ENCODE measurements around the gene IQCF2. TPM values are rescaled to one million over a fixed set of nuclear protein-coding genes. Genes with fewer than 3 reads are reported as not detected.
"Not testable (repeated sequence)": the region's sequence is repeated elsewhere in the genome, so short reads cannot be mapped to it uniquely, and the experiment has no call there.

Gene IQCF2
- total RNA-seq, 1 donor from 2014 or later: not detected

DNA sequence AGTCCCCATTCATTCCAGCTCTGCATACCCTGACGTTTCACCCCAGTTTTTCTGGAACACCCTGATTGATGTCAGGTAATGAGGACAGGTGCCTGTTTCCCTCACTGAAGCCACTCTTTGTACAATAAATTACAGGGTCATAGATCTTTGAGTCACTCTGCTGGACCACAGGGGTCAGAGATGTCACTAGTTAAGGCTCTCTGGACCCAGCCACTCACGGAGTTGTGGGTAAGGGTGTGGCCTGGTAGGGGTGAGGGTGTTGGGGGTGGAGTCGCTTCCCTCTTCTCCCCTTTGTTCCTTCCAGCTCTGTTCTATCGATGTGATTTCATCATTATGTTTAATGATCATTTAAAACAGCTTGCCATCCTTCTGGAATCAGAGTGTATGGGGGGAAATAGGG, 13.5 kb downstream of the IQCF2 start:
- no peak for ATAC-seq
- intact Hi-C loops (cut with DNase I): no loop called here
- DNase-seq (ENCODE audit: low spot score): no peak

DNA sequence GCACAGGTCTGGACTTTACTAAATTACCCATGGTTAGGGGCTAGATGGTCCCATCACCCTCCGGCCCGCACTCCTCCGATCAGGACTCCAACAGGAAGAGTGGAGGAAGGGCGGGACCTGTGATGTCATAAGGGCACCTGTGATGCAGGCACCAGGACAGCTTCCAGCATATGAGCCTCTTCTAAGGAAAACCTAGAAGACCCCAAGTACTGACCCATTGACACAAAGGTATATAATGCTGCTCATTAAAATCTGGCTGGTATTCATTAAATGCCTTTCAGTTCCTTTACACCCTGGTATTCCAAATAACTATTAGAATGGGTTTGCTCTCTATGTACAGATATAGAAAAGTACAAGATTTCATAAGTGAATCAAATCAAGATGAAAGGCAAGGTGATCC, 14.1 kb downstream of the IQCF2 start, which contains the start of gene IQCF5:
Gene IQCF5, minus strand, starts transcription at position 101 of the 400 bp plus-strand sequence. Its CDS starts 70 bp downstream, at position 31.
- intact Hi-C loops (cut with DNase I): no loop called here

DNA sequence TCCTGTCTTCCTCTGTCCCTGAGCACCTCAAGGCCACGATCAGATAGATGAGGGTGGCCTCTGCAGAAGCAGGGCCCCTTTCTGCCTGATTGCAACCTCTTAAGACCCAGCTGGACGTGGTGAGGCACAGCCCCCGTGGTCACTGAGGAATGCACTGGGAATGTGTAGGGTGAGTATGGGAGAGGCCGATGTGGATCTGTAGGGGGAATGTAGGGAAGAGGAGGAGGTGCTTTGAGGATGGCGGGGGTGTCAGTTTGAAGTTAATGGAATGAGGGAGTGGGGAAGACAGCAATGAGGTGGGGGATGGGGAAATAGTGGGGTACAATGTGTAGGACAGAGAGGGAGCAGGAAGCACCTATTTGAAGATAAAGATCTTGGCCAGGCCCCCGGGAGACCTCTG, 14.8 kb downstream of the IQCF2 start:
- intact Hi-C loops (cut with DNase I): no loop called here
- ATAC-seq (no peak), DNase-seq (ENCODE audit: low spot score) (no peak)

More for the DNA sequence above, 14.1 kb downstream of the IQCF2 start, which contains the start of gene IQCF5:
- DNase-seq (ENCODE audit: low spot score): no peak
- no peak for ATAC-seq

DNA sequence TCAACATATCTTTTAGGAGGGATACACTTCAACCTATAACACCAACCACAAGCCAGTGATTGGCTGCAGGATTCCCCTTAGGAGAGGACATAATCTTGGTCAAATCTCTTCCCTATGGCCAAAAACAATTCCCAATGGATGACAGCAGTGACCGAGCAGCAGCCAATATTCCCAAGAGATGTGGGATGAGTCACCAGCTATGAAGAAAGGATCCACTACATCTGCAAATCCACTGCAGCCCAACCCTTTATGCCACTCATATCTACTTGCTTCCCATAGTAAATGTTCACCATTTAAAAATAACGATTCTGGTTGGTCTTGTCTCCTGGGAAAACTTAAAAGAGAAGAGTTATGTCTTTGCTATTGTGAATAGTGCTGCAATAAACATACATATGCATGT, 18.5 kb downstream of the IQCF2 start:
- intact Hi-C loops (cut with DNase I): no loop called here
- DNase-seq (ENCODE audit: low spot score) (no peak), ATAC-seq (no peak)

DNA sequence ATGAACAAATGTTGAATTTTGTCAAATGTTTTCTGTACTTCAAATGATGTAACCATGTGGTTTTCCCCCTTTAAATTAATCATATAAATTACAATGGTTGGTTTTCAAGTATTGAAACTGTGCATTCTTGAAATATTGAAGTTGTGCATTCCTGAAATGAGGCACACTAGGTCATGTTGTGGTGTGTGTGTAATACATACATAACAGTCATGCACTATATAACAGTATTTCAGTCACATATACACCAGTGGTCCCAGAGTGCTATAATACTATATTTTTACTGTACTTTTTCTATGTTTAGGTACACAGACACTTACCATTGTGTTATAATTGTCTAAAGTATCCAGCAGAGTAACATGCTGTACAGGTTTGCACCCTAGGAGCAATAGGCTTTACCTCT, 25.0 kb downstream of the IQCF2 start:
- intact Hi-C loops (cut with DNase I): no loop called here
- ATAC-seq (no peak), DNase-seq (ENCODE audit: low spot score) (no peak)

DNA sequence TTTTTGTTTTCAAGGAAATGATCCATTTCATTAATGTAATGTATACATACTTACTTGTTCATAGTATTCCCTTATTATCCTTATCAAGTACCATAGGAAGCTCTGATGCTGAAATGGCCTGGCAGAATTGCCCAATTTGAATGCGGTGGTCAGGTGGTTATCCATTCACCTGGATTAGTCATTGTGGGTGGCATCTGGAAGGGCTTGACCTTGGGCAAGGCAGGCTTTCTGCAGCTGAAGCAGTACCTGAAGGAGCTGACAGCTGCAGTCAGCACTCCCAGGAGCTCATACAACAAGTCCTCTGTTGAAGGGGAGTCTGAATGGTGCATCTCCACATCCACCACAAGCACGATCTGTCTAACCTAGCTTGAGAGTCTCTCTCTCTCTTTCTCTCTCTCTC, 26.2 kb downstream of the IQCF2 start:
- no peak for ATAC-seq
- no peak for DNase-seq (ENCODE audit: low spot score)

DNA sequence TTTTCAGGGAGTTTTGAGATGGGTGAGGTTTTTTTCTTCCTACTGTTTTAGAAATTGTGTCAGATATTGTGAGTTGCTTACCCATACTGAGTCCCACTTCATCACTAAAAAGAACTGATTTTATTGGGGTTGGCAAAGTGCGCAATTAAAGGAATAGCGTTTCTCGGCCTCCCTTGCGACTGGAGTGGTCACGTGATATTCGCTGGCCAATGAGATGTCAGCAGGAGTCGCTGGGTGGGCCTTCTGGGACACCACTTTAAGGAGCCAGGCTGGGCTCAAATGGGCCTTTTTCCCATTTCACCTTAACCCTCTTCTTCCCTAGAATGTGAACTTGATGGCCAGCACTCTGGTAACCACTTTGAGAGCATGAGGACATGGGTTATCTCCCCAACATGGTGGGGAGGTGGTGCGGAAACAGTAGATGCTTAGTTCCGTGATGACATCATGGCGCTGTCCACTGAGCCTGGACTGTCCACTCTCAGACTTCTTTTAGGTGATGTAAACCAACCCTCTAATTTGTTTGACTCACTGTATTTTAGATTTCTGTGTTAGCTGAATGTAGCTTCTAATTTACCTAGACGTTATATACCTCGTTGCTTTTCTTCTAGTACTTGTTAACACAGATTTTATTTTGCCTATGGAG, 27.2 kb downstream of the IQCF2 start:
- DNase-seq (ENCODE audit: low spot score): no peak
- intact Hi-C loops (cut with DNase I): no loop called here
- no peak for ATAC-seq

More for the DNA sequence above, 26.2 kb downstream of the IQCF2 start:
- intact Hi-C loops (cut with DNase I): no loop called here

DNA sequence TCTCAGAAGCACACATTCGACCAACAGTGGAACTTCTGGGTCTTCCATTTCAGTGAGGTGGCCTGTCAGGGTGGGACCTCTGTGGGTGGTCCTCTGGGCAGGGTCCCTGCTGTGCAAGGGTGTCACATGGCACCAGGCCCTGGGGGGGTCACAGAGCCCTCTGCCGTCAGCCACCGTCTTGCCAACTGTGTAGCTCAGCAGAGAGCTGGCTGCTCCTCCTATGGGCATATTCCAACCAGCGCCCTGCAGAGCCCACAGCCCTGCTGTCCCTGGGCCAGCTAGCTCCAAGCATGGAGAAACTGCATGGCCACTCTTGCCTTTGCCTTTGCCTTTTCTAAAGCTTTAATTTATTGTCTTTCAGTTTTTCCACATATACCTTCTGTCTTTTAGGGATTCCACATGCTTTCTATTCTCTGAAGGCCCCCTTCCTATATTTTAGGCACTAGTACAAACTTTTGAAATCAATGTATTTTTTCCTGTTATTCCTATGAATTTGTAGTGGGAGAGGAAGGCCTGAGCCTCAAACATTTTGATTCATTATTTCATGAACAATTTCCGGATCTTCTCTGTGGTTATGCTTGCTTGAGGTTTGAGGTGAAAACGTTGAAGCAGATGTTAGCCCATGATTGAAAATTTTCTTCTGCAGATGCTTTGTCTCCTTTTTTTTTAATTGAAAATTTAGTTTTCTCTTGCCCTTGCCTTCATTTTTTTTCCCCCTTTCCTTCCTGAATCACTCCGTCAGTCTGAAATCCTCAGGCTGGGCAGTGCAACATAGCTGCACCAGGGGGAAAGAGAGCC, 30.0 kb downstream of the IQCF2 start:
- intact Hi-C loops (cut with DNase I): no loop called here

DNA sequence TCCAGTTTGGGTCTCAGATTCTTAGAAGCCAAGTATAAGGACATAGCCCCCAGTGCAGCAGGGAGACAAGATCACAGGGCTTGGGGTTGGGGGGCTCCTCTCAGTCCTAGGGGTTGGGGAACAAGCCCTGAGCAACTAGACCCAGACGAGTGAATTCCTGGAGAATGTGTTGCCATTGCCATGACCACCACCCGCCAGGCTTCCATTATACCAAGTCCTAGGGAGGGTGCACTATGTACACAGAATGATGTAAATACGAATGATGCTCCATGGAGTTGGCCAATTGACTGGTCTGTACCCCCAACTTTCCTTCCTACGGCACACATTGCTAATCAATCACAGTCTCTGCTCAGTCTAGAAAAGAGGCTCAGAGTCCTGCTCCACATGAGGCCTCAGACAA, 33.0 kb downstream of the IQCF2 start:
- DNase-seq (ENCODE audit: low spot score): no peak
- no peak for ATAC-seq
- intact Hi-C loops (cut with DNase I): no loop called here

More for the DNA sequence above, 30.0 kb downstream of the IQCF2 start:
- ATAC-seq (no peak), DNase-seq (ENCODE audit: low spot score) (no peak)

DNA sequence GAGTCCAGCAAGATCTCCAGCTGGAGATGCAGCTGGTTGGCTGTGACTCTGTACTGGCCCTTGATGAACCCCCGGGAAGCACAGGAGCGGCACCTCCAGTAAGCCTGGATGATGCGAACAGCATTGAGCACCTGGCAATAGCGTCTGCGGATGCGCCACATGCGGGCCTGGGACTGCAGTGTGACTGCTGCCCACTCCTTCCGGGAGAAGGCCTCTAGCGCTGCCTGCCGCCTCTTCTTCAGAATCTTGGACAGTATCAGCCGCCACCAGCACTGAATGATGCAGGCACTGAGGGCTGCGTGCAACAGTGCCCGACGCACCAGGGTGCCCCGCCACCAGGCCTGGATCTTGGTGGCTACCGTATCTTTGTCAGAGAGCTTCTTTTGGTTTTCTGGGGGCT, 33.5 kb downstream of the IQCF2 start:
- intact Hi-C loops (cut with DNase I): no loop called here
- DNase-seq (ENCODE audit: low spot score) (no peak), ATAC-seq (no peak)

DNA sequence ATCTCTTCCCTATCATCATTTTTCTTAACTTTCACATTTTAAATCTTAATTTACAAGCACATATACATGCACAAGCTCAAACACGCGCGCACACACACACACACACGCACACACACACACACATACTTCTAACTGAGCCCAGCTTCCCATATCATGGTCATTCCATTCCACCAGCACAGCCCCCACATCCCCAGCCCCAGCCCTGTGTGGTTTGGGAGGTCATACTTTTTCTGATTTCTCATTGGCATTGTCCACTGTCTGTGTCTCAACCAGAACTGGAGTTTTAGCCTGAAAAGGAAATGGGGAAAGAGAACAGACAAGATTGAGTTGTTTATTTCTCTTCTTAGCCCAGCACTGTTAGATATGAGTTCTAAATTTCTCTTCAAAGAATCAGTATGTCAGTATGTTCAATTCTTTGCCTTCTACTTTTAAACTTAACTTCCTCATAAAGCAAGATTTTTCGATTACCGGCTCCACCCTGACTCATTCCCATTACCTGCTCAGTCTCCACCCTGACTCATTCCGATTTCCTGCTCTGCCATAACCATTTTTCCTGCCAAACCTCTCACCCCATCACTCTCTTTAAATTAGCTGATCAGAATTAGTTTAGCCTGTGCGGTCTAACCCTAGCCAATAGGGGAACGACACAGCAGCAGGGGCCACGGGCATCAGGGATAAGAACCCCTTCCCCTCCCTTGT, 35.3 kb downstream of the IQCF2 start:
- intact Hi-C loops (cut with DNase I): no loop called here
- no peak for DNase-seq (ENCODE audit: low spot score)
- no peak for ATAC-seq

DNA sequence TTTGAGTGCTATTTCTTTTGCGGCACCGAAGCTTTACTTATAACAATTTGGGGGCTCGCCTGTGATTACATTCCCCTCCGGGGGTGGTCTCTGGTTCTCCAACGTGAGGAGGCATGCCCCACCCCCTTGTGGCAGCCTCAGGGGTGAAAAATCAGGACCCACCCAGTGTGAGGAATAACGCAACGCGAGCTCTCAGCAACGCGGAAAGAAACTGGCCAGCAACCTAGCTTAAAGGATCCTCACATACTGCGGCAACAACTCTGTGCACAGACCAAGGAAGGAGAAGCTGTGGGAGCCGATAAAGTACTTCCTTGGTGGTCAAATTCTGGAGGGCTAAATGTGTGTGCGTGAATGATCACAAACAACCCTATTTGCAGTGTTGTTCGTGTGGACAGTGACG, 36.0 kb downstream of the IQCF2 start:
- ATAC-seq (no peak), DNase-seq (ENCODE audit: low spot score) (no peak)
- intact Hi-C loops (cut with DNase I): no loop called here

DNA sequence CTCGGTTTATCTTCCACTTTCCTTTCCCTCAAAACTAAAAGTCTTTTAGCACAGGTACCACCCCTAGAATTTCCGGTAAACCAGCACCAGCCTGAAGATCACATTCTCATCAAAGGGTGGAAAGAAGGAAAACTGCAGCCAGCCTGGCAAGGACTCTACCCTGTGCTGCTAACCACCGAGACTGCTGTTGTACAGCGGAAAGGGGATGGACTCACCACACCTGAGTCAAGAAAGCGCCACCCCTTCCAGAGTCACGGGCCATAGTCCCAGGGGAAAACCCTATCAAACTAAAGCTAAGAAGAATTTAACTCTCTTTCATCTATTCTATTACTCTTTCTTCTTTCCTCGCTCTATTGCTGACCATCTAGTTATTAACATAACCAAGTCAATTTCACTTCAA, 38.6 kb downstream of the IQCF2 start:
- intact Hi-C loops (cut with DNase I); DNase-seq (ENCODE audit: low spot score); ATAC-seq: not testable (repeated sequence)

DNA sequence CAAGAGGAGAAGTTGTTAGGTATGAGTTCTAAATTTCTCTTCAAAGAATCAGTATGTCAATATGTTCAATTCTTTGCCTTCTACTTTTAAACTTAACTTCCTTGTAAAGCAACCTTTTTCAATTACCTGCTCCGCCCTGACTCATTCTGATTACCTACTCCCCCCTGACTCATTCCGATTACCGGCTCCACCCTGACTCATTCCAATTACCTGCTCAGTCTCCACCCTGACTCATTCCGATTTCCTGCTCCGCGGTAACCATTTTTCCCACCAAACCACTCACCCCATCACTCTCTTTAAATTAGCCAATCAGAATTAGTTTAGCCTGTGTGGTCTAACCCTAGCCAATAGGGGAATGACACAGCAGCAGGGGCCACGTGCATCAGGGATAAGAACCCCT, 40.9 kb downstream of the IQCF2 start:
- ATAC-seq; DNase-seq (ENCODE audit: low spot score); intact Hi-C loops (cut with DNase I): not testable (repeated sequence)

DNA sequence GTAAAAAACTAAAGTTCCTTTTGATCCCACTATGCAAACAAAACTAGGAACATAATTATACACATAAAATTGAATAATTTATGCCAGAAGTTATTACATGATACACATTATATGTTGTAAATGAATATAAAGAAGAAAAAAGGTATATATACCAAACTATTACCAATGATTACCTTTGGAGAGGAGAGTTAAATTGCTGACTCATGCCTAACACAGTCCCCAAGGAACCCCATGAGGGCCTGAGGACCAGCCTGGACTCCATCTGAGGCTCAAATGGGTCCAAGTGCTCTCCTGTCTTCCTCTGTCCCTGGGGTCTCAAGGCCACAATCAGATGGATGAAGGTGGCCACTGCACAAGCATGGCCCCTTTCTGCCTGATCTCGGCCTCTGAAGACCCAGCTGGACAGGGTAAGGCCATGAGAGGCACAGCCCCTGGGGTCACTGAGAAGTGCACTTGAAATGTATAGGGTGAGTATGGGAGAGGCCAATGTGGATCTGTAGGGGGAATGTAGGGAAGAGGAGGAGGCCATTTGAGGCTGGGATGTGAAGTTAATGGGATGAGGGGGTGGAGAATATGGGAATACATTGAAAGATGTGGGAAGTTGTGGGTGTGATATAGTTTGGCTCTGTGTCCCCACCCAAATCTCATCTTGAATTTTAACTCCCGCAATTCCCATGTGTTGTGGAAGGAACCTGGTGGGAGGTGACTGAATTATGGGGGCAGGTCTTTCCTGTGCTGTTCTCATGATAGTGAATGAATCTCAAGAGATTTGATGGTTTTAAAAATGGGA, 42.8 kb downstream of the IQCF2 start:
- DNase-seq (ENCODE audit: low spot score): no peak
- no peak for ATAC-seq
- intact Hi-C loops (cut with DNase I): no loop called here

DNA sequence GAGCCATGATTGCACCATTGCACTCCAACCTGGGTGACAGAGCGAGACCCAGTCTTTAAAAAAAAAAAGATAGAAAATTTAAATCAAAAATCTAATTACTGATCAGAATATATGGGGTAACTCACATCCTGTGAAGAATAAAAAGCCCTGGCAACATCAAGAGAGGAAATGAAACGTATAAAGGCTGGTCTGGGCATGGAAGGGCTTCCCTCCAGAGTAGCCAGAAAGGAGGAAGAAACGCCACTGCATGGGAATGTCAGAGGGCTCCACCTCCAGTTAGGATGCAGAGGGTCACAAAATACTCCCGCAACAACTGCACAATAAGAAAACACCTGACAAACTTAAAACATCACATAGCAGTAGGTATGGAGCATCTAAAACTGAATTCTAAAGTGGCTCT, 46.6 kb downstream of the IQCF2 start:
- intact Hi-C loops (cut with DNase I): no loop called here
- DNase-seq (ENCODE audit: low spot score) (no peak), ATAC-seq (no peak)

Measured in sciatic nerve (tissue), 2 donors.